HepG2 (cell line): ENCODE results near the gene TTC28. TPM values are rescaled to one million over a fixed set of nuclear protein-coding genes. Genes with fewer than 3 reads are reported as not detected.

Experiments
- ATAC-seq: fragments of 200-7000 bp; cut with Tn5 transposase; 3 replicates; pipeline ENCODE4 v1.9.1; 2020; ENCODE audit warnings: mild to moderate bottlenecking, moderate library complexity
- BruUV-seq: library from RNA; stranded (reverse); fragments of 400-500 nt; replicated peaks from 2 replicates; lab custom pipeline; 2021; lab: Mats Ljungman, UMichigan
- CTCF ChIA-PET: fragments of 300-600 bp; formaldehyde crosslinking; extraction: SDS; loops from one replicate; lab custom pipeline; 2021; ENCODE audit warnings: low total read pairs, inconsistent platforms, low intra/inter-chr PET ratio; lab: Yijun Ruan, JAX
- POLR2A ChIA-PET: fragments of 350-600 bp; sonication (Branson Sonifier 250); formaldehyde crosslinking; loops from one replicate; lab custom pipeline; 2020; ENCODE audit warnings: antibody characterized with exemption, inconsistent platforms; lab: Yijun Ruan, JAX
- DNase-seq: peaks from one replicate; pipeline ENCODE4 v3.0.0-alpha.2; 2015; ENCODE audit warnings: low spot score
- FAIRE-seq: peaks from 3 replicates; lab custom pipeline; 2011; peaks lifted over from hg19 to GRCh38; lab: Jason Lieb, UNC
- H2AFZ ChIP-seq: one replicate; pipeline ENCODE4 v1.6.1; 2011; ENCODE audit warnings: low read length, inconsistent platforms
- H3K27ac ChIP-seq: fragments of 300-600 bp; 3 replicates; pipeline ENCODE4 v1.8.0; 2011; ENCODE audit warnings: mixed run types, mild to moderate bottlenecking, mixed read lengths, low read length, inconsistent platforms; ENCODE audit not compliant: insufficient read depth; ENCODE audit errors: extremely low read length
- H3K27me3 ChIP-seq, 2 experiments: fragments of 200-600 bp in 1 of 2; 2 replicates in 1 of 2; 3 replicates in 1 of 2; pipeline versions ENCODE4 v1.6.0 to v1.8.0; 2011; ENCODE audit warnings: low read length in 2 of 2, mild to moderate bottlenecking in 2 of 2, moderate library complexity in 2 of 2, inconsistent platforms in 1 of 2; ENCODE audit not compliant: insufficient read depth in 2 of 2, control insufficient read depth in 1 of 2
- H3K36me3 ChIP-seq, 2 experiments: fragments of 200-600 bp in 1 of 2; replicated peaks in 1 of 2; 2 replicates in 1 of 2; 3 replicates in 1 of 2; pipeline versions ENCODE4 v1.5.1 to v1.8.0; 2011; ENCODE audit warnings: low read length in 2 of 2, inconsistent platforms in 1 of 2; ENCODE audit not compliant: insufficient read depth in 2 of 2, control insufficient read depth in 1 of 2
- H3K4me1 ChIP-seq: 2 replicates; pipeline ENCODE4 v1.5.1; 2012; ENCODE audit warnings: low read length, inconsistent platforms; ENCODE audit not compliant: insufficient read depth
- H3K4me2 ChIP-seq: 2 replicates; pipeline ENCODE4 v1.6.0; 2011; ENCODE audit warnings: low read depth, low read length, inconsistent platforms
- H3K4me3 ChIP-seq, 3 experiments: fragments of 200-600 bp in 1 of 3; sonication (generic), shearing (Covaris generic) in 1 of 3; replicated peaks in 1 of 3; 2 replicates each; pipeline ENCODE4 v1.5.1; 2011 to 2016; ENCODE audit warnings: low read length in 3 of 3, inconsistent platforms in 2 of 3, low read depth in 2 of 3, mild to moderate bottlenecking in 2 of 3, control low read depth in 1 of 3, mixed read lengths in 1 of 3; ENCODE audit not compliant: insufficient read depth in 1 of 3
- H3K79me2 ChIP-seq: one replicate; pipeline ENCODE4 v1.6.1; 2011; ENCODE audit warnings: low read length, inconsistent platforms; ENCODE audit not compliant: insufficient read depth
- H3K9ac ChIP-seq: 2 replicates; pipeline ENCODE4 v1.6.0; 2011; ENCODE audit warnings: mild to moderate bottlenecking, low read depth, low read length, inconsistent platforms; ENCODE audit not compliant: insufficient read depth
- H3K9me3 ChIP-seq: 2 replicates; pipeline ENCODE4 v1.5.1; 2012; ENCODE audit warnings: mild to moderate bottlenecking, low read length
- H4K20me1 ChIP-seq: 2 replicates; pipeline ENCODE4 v1.6.0; 2011; ENCODE audit warnings: inconsistent platforms, mild to moderate bottlenecking, low read length, moderate library complexity; ENCODE audit not compliant: insufficient read depth
- AKAP8 ChIP-seq: sonication (generic); formaldehyde crosslinking; IDR thresholded peaks from 2 replicates; pipeline ENCODE4 v1.5.1; 2020; ENCODE audit warnings: mild to moderate bottlenecking, missing genetic modification reagents
- ATF1 ChIP-seq: IDR thresholded peaks from 2 replicates; pipeline ENCODE4 v1.6.1; 2016; ENCODE audit warnings: mild to moderate bottlenecking, control low read depth
- BHLHE40 ChIP-seq: IDR thresholded peaks from 2 replicates; pipeline ENCODE4 v1.6.1; 2011; ENCODE audit warnings: low read length, improper control_type of control experiment
- CREM ChIP-seq, 2 experiments: sonication (generic) in 1 of 2; formaldehyde crosslinking in 1 of 2; IDR thresholded peaks; 2 replicates each; pipeline versions ENCODE4 v1.4.0 to v1.6.1; 2016 to 2020; ENCODE audit warnings: antibody characterized with exemption in 1 of 2, mild to moderate bottlenecking in 1 of 2, missing genetic modification reagents in 1 of 2
- FOSL2 ChIP-seq: sonication (generic); formaldehyde crosslinking; IDR thresholded peaks from 2 replicates; pipeline ENCODE4 v1.4.0; 2020; ENCODE audit warnings: missing genetic modification reagents
- FOXA3 ChIP-seq: IDR thresholded peaks from 2 replicates; pipeline ENCODE4 v1.6.1; 2016; ENCODE audit warnings: missing genetic modification reagents, missing compliant biosample characterization
- GFI1 ChIP-seq: sonication (generic); formaldehyde crosslinking; IDR thresholded peaks from 2 replicates; pipeline ENCODE4 v1.5.0; 2020; ENCODE audit warnings: missing genetic modification reagents, mild to moderate bottlenecking, borderline replicate concordance
- HDAC6 ChIP-seq: fragments of 200-600 bp; sonication (generic); IDR thresholded peaks from 2 replicates; pipeline ENCODE4 v1.7.0; 2017; ENCODE audit warnings: mild to moderate bottlenecking, antibody characterized with exemption, low read length, low read depth
- HOXA3 ChIP-seq: sonication (generic); formaldehyde crosslinking; IDR thresholded peaks from 2 replicates; pipeline ENCODE4 v1.5.0; 2020; ENCODE audit warnings: missing genetic modification reagents
- NCOA2 ChIP-seq: sonication (generic); formaldehyde crosslinking; IDR thresholded peaks from 2 replicates; pipeline ENCODE4 v1.8.0; 2022; ENCODE audit warnings: inconsistent platforms
- NFIC ChIP-seq: IDR thresholded peaks from 2 replicates; pipeline ENCODE4 v1.6.1; 2012; ENCODE audit warnings: mild to moderate bottlenecking, low read length, inconsistent platforms
- NFRKB ChIP-seq: fragments of 450-650 bp; IDR thresholded peaks from 2 replicates; pipeline ENCODE4 v1.6.1; 2017
- NR2F6 ChIP-seq, 2 experiments: IDR thresholded peaks; 2 replicates each; pipeline ENCODE4 v1.6.1; 2016; ENCODE audit warnings: antibody characterized with exemption in 1 of 2, mild to moderate bottlenecking in 1 of 2
- NR3C1 ChIP-seq: sonication (generic); formaldehyde crosslinking; IDR thresholded peaks from 2 replicates; pipeline ENCODE4 v1.4.0; 2020; ENCODE audit warnings: missing genetic modification reagents
- RXRA ChIP-seq: sonication (generic); formaldehyde crosslinking; IDR thresholded peaks from 2 replicates; pipeline ENCODE4 v1.5.1; 2020; ENCODE audit warnings: missing genetic modification reagents
- SALL1 ChIP-seq: sonication (generic); formaldehyde crosslinking; IDR thresholded peaks from 2 replicates; pipeline ENCODE4 v1.8.0; 2022; ENCODE audit warnings: mild to moderate bottlenecking, missing genetic modification reagents
- SIN3A ChIP-seq: IDR thresholded peaks from 2 replicates; pipeline ENCODE4 v1.6.1; 2011; ENCODE audit warnings: low read depth, mild to moderate bottlenecking, control low read depth, low read length, borderline replicate concordance
- SIX4 ChIP-seq: sonication (generic); formaldehyde crosslinking; IDR thresholded peaks from 2 replicates; pipeline ENCODE4 v1.4.0; 2020; ENCODE audit warnings: missing genetic modification reagents
- TARDBP ChIP-seq: sonication (generic); formaldehyde crosslinking; IDR thresholded peaks from 2 replicates; pipeline ENCODE4 v1.8.0; 2022; ENCODE audit warnings: mild to moderate bottlenecking, missing genetic modification reagents
- TBX3 ChIP-seq: fragments of 450-650 bp; IDR thresholded peaks from 2 replicates; pipeline ENCODE4 v1.6.1; 2017; ENCODE audit warnings: antibody characterized with exemption, mild to moderate bottlenecking, inconsistent platforms, borderline replicate concordance
- TEAD3 ChIP-seq: optimal IDR thresholded peaks from 2 replicates; pipeline ENCODE3; 2016; ENCODE audit warnings: borderline replicate concordance
- YY1 ChIP-seq: IDR thresholded peaks from 2 replicates; pipeline ENCODE4 v1.6.1; 2011; ENCODE audit warnings: low read length, low read depth, moderate library complexity, mild to moderate bottlenecking; ENCODE audit not compliant: insufficient read depth, insufficient replicate concordance
- ZBTB49 ChIP-seq: sonication (generic); formaldehyde crosslinking; IDR thresholded peaks from 2 replicates; pipeline ENCODE4 v1.4.0; 2020; ENCODE audit warnings: missing genetic modification reagents, borderline replicate concordance
- ZEB1 ChIP-seq: IDR thresholded peaks from 2 replicates; pipeline ENCODE4 v1.6.1; 2012; ENCODE audit warnings: mild to moderate bottlenecking, low read depth, inconsistent platforms; ENCODE audit not compliant: insufficient replicate concordance
- ZFP36L2 ChIP-seq: sonication (generic); formaldehyde crosslinking; IDR thresholded peaks from 2 replicates; pipeline ENCODE4 v1.4.0; 2020; ENCODE audit warnings: missing genetic modification reagents
- ZMYM4 ChIP-seq: sonication (generic); formaldehyde crosslinking; IDR thresholded peaks from 2 replicates; pipeline ENCODE4 v1.8.1; 2023; ENCODE audit warnings: mild to moderate bottlenecking, missing genetic modification reagents
- ZNF12 ChIP-seq: sonication (generic); formaldehyde crosslinking; IDR thresholded peaks from 2 replicates; pipeline ENCODE4 v1.5.0; 2020; ENCODE audit warnings: missing genetic modification reagents
- ZNF143 ChIP-seq: sonication (generic); formaldehyde crosslinking; IDR thresholded peaks from 2 replicates; pipeline ENCODE4 v1.4.0; 2020; ENCODE audit warnings: missing genetic modification reagents
- ZNF460 ChIP-seq: sonication (generic); formaldehyde crosslinking; IDR thresholded peaks from 2 replicates; pipeline ENCODE4 v1.5.1; 2020; ENCODE audit warnings: missing genetic modification reagents, mild to moderate bottlenecking, borderline replicate concordance
- WGBS: methylation state at CpG from one replicate; pipeline ENCODE4 v1.1.6; 2017; ENCODE audit warnings: low lambda C conversion rate; 5-methylcytosine and 5-hydroxymethylcytosine counted together
- in situ Hi-C: cut with HindIII; loops from 2 replicates; pipeline ENCODE4 v1.10.0; 2017; ENCODE audit warnings: low pct_unique_long_range_greater_than_20kb; ENCODE audit not compliant: extremely low pct_ligation_motif_present
- intact Hi-C: fragments of 100-400 bp; cut with micrococcal nuclease; formaldehyde crosslinking; loops from one replicate; pipeline ENCODE4 v1.10.0; 2022; ENCODE audit not compliant: unreplicated experiment
- polyA plus RNA-seq, 8 experiments: library from polyadenylated mRNA; depleted of rRNA in 3 of 8; stranded (reverse) in 7 of 8; unstranded in 1 of 8; fragments of >200 nt; fragmentation: Illumina TruSeq in 4 of 8; extraction: Trizol in 4 of 8; gene quantifications; 2 replicates each; pipeline versions ENCODE4 v1.2.1 to v1.2.3, GENCODE V29; 2011 to 2016; ENCODE audit warnings: low read depth in 4 of 8, missing spikeins in 1 of 8, mixed read lengths in 1 of 8; ENCODE audit not compliant: insufficient read depth in 1 of 8
- total RNA-seq, 5 experiments: library from RNA; depleted of rRNA; stranded (reverse); fragments of >200 nt; fragmentation: Illumina TruSeq; extraction: Trizol; gene quantifications; 2 replicates each; pipeline ENCODE4 v1.2.3, GENCODE V29; 2016; ENCODE audit warnings: low read depth in 1 of 5

The TTC28 gene
- total and polyA plus RNA-seq, 2 of the 13 experiments (the other 11 are each of a cell fraction or from before 2014, with no cell fraction given), result 4.2 to 13.1 TPM

DNA sequence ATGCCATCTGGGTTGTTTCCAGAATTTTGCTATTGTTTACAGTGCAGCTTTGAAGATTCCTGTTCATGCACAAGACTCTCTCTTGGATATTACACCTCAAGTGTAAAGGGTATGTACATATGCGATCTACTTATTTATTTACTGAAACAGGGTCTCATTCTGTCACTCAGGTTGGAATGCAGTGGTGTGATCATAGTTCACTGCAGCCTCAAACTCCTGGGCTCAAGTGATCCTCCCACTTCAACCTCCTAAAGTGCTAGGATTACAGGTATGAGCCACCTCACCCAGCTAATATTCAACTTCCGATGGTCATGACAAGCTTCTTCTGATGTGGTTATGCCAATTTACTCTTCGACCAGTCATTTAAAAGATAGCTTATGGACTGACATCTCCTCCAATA lies 602.5 kb downstream of the TTC28 start:
- Histone ChIP-seq H3K4me1 (peaks cover 32% of the 10 kb centered on the region), H3K27me3 (no peaks in the 10 kb centered on the region), H3K36me3 (no peaks in the 10 kb centered on the region; a peak in 1 of 5 replicates), H2AFZ (no peak overlapping the region), H4K20me1 (no peaks in the 10 kb centered on the region), H3K4me2 (0 out of 2 replicates have a peak overlapping the region, but pooled peaks have one; percentile 23), H3K27ac (peak overlapping the region; percentile 33), H3K4me3 (no peak overlapping the region), H3K79me2 (no peaks in the 10 kb centered on the region), H3K9me3 (no peaks in the 10 kb centered on the region), H3K9ac (no peak overlapping the region)
- ChIA-PET CTCF (no interaction called here), POLR2A (no interaction called here)
- WGBS, result 3% methylated on average over 3 of the region's 3 CpGs
- in situ Hi-C loops, result no loop called here
- ATAC-seq (peak; percentile 92), DNase-seq (peak; percentile 72), FAIRE-seq (peak; percentile 88)
- BruUV-seq, result no TSS peak
- intact Hi-C loops, result no loop called here
- peak; percentile 47; the same call in 1 of the 2 replicates for TF ChIP-seq ZMYM4 (CRISPR knock-in tag)
- TF ChIP-seq TBX3, result peak; percentile 89
- peak; percentile 29; the same call in 1 of the 2 replicates for TF ChIP-seq NR2F6 (IDR thresholded peaks at IDR 0.05)
- TF ChIP-seq NR2F6 (CRISPR knock-in tag; IDR thresholded peaks at IDR 0.05), result no peak
- peak; percentile 53 for TF ChIP-seq BHLHE40
- TF ChIP-seq HDAC6, result no peak
- no peak for TF ChIP-seq ZBTB49 (CRISPR knock-in tag)
- TF ChIP-seq ZEB1, result peak; percentile 68
- TF ChIP-seq NR3C1 (CRISPR knock-in tag), result no peak
- no peak for TF ChIP-seq SIX4 (CRISPR knock-in tag)
- TF ChIP-seq GFI1 (CRISPR knock-in tag), result no peak
- no peak for TF ChIP-seq HOXA3 (CRISPR knock-in tag)
- TF ChIP-seq SALL1 (CRISPR knock-in tag), result peak; percentile 50; the same call in 1 of the 2 replicates
- TF ChIP-seq YY1, result no peak
- TF ChIP-seq FOSL2 (CRISPR knock-in tag), result peak; percentile 43
- TF ChIP-seq NFRKB, result no peak
- TF ChIP-seq ZNF143 (CRISPR knock-in tag), result no peak
- TF ChIP-seq CREM (IDR thresholded peaks at IDR 0.05), result peak; percentile 35; the same call in 1 of the 2 replicates
- no peak for TF ChIP-seq CREM (CRISPR knock-in tag; IDR thresholded peaks at IDR 0.05)
- peak; percentile 92 for TF ChIP-seq TEAD3 (CRISPR knock-in tag)
- TF ChIP-seq AKAP8 (CRISPR knock-in tag), result no peak
- TF ChIP-seq NFIC, result 0 out of 2 replicates have a peak, but pooled peaks have one; percentile 30
- peak; percentile 73 for TF ChIP-seq FOXA3 (CRISPR knock-in tag)
- no peak for TF ChIP-seq RXRA (CRISPR knock-in tag)
- TF ChIP-seq NCOA2, result no peak
- no peak for TF ChIP-seq ATF1 (CRISPR knock-in tag)
- no peak for TF ChIP-seq ZNF460 (CRISPR knock-in tag)
- no peak for TF ChIP-seq TARDBP (CRISPR knock-in tag)
- TF ChIP-seq ZFP36L2 (CRISPR knock-in tag), result no peak
- TF ChIP-seq ZNF12 (CRISPR knock-in tag), result no peak
- no peak for TF ChIP-seq SIN3A
